Left ventricle myocardium inferior (tissue), 1 donor: ENCODE measurements around the gene RNU6-7. TPM values are rescaled to one million over a fixed set of nuclear protein-coding genes. Genes with fewer than 3 reads are reported as not detected.

Source experiments
- DNase-seq: peaks from one replicate; pipeline ENCODE4 v3.0.0-alpha.2; 2020
- H3K27ac ChIP-seq: fragments of 200-600 bp; replicated peaks from 2 replicates; pipeline ENCODE4 v1.8.0; 2021
- H3K27me3 ChIP-seq: fragments of 200-600 bp; 2 replicates; pipeline ENCODE4 v1.8.0; 2021; ENCODE audit warnings: low read depth
- H3K36me3 ChIP-seq: fragments of 200-600 bp; 2 replicates; pipeline ENCODE4 v1.8.0; 2021
- H3K4me1 ChIP-seq: fragments of 200-600 bp; 2 replicates; pipeline ENCODE4 v1.8.0; 2021
- H3K4me3 ChIP-seq: fragments of 200-600 bp; 2 replicates; pipeline ENCODE4 v1.8.0; 2021; ENCODE audit warnings: mild to moderate bottlenecking, moderate library complexity
- H3K9me3 ChIP-seq: fragments of 200-600 bp; replicated peaks from 2 replicates; pipeline ENCODE4 v1.8.0; 2021
- CTCF ChIP-seq: fragments of 200-600 bp; IDR thresholded peaks from 2 replicates; pipeline ENCODE4 v1.8.0; 2021; ENCODE audit warnings: antibody characterized with exemption, mild to moderate bottlenecking, borderline replicate concordance
- intact Hi-C: fragments of 100-400 bp; cut with micrococcal nuclease; formaldehyde crosslinking; loops from one replicate; pipeline ENCODE4 v1.11.0; 2022
- total RNA-seq: library from RNA; stranded (reverse); fragmentation: NEBNext Ultra II Directional; extraction: Animal tissue kit (Norgen Biotek cat#: 25700); gene quantifications from one replicate; pipeline ENCODE4 v1.2.1, GENCODE V29; 2021
- donor health status: DM: no; HTN: yes; CAD: no; lungs with severe emphysema.

RNU6-7 gene
- total RNA-seq, 1 donor from 2014 or later, result not detected

DNA sequence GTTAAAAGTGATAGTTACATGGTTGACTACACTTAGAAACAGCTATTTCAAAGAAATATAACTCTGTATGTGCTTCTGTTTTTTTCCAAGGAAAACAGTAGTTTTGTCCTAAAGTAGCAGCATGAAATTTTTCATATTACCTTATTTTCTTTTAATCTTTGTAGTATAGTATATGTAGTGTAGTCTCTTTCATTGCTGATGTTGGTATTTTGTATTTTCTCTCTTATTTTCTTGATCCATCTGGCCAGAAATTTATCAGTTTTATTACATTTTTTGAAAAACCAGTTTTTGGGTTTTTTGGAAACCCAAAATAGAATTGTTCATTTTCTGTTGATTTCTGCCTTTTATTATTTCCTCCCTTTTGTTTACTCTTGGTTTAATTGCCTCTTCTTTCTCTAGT lies 7.6 kb downstream of the RNU6-7 start:
- no peak for TF ChIP-seq CTCF
- intact Hi-C loops, result no loop called here

DNA sequence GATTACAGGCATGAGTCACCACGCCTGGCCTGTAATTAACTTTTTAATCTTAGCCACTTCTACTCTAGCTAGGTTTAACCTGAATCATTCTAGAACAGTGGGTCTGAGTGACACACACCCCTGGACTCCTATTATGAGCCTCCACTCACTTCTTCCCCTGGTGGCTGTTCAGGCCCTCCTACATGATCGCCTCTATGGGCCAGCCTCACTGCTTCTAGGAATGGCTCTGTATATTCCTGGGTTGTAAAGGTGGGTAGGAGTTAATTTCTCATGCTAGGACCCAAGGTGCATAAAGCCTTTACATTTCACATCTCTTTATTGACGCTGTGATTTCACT lies 9.2 kb downstream of the RNU6-7 start:
- DNase-seq, result no peak
- intact Hi-C loops, result no loop called here
- Histone ChIP-seq H3K4me3 (no peak overlapping the region), H3K27me3 (no peaks in the 10 kb centered on the region), H3K27ac (no peak overlapping the region), H3K9me3 (no peaks in the 10 kb centered on the region), H3K36me3 (no peaks in the 10 kb centered on the region), H3K4me1 (peaks cover 6% of the 10 kb centered on the region)
- no peak for TF ChIP-seq CTCF

More for the DNA sequence above, 7.6 kb downstream of the RNU6-7 start:
- peaks cover 13% of the 10 kb centered on the region for H3K4me1 ChIP-seq
- no peak overlapping the region for H3K27ac ChIP-seq
- no peaks in the 10 kb centered on the region for H3K27me3 ChIP-seq
- H3K9me3 ChIP-seq, result no peaks in the 10 kb centered on the region
- no peak overlapping the region for H3K4me3 ChIP-seq
- no peaks in the 10 kb centered on the region for H3K36me3 ChIP-seq
- no peak for DNase-seq

DNA sequence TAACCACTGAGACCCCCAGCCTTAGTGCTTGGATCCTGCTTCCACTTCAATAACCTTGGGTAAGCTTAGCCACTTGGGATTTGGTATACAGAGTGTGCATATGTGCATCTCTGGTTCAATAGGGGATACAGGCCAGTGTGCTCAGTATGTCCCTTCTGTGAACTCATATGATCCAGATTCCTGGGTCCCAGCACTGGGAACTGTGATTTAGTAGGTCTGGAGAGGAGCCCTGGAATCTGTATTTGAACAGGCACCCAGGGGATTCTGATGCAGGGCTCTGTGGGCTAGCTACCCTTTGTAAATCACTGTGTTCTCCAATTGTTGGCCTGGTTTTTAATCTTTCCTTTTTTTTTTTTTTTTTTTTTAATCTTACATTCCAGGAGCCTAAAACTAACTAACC lies 11.0 kb downstream of the RNU6-7 start:
- H3K4me3 ChIP-seq, result no peak overlapping the region
- no peak for TF ChIP-seq CTCF
- H3K36me3 ChIP-seq, result no peaks in the 10 kb centered on the region
- no peaks in the 10 kb centered on the region for H3K9me3 ChIP-seq
- no peaks in the 10 kb centered on the region for H3K27me3 ChIP-seq
- no peak for DNase-seq
- H3K27ac ChIP-seq, result no peak overlapping the region
- intact Hi-C loops, result no loop called here
- H3K4me1 ChIP-seq, result peaks cover 11% of the 10 kb centered on the region

DNA sequence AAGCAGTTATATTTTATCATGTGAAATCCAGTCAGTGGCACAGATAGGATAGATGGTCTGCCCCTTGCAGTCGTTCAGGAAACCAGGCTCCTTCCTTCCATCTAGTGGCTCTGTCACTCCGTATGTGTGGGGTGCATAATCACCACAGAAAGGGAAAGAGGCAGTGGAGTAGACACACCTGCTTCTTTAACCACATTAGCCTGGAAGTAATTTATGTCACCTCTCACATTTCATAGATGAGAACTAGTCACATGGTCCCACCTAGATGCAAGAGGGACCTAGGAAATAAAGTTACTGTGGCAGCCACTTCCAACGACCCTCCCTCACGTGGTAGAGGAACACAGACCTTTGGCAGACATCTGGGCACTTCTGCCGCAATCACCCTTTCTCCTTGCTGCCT lies 15.5 kb downstream of the RNU6-7 start:
- no peaks in the 10 kb centered on the region for H3K27me3 ChIP-seq
- DNase-seq, result no peak
- peaks cover 18% of the 10 kb centered on the region for H3K4me1 ChIP-seq
- no peaks in the 10 kb centered on the region for H3K9me3 ChIP-seq
- H3K27ac ChIP-seq, result no peak overlapping the region
- no peak overlapping the region for H3K4me3 ChIP-seq
- intact Hi-C loops, result no loop called here
- TF ChIP-seq CTCF, result no peak
- no peaks in the 10 kb centered on the region for H3K36me3 ChIP-seq

GRCh38 chr14:32224737-32225377 lies 23.0 kb downstream of the RNU6-7 start:
- H3K4me3 ChIP-seq, result no peak overlapping the region
- no peaks in the 10 kb centered on the region for H3K36me3 ChIP-seq
- peak overlapping the region; percentile 66 for H3K27ac ChIP-seq
- TF ChIP-seq CTCF, result peak; percentile 50
- no peak for DNase-seq
- no peaks in the 10 kb centered on the region for H3K9me3 ChIP-seq
- H3K27me3 ChIP-seq, result no peaks in the 10 kb centered on the region
- H3K4me1 ChIP-seq, result peaks cover 46% of the 10 kb centered on the region
- intact Hi-C loops, result no loop called here
